H1 (cell line): ENCODE measurements around the gene GOLGA8J.
"Not testable (repeated sequence)": the region's sequence is repeated elsewhere in the genome, so short reads cannot be mapped to it uniquely, and the experiment has no call there.

ENCODE experiments used
- BACH1 ChIP-seq: IDR thresholded peaks from 2 replicates; pipeline ENCODE4 v1.6.1; 2012; ENCODE audit warnings: low read length, improper control_type of control experiment
- CEBPB ChIP-seq: IDR thresholded peaks from 2 replicates; pipeline ENCODE4 v1.6.1; 2012; ENCODE audit warnings: low read depth, low read length
- CTCF ChIP-seq, 3 experiments: IDR thresholded peaks; 1 replicate in 2 of 3; 2 replicates in 1 of 3; pipeline versions ENCODE4 v1.5.1 to v1.6.1; 2011; ENCODE audit warnings: low read length in 3 of 3, mild to moderate bottlenecking in 3 of 3, inconsistent platforms in 2 of 3, low read depth in 1 of 3, moderate library complexity in 1 of 3; ENCODE audit not compliant: insufficient read depth in 1 of 3; ENCODE audit errors: control extremely low read depth in 1 of 3
- EGR1 ChIP-seq: IDR thresholded peaks from 2 replicates; pipeline ENCODE4 v1.6.1; 2011; ENCODE audit warnings: low read depth, low read length, borderline replicate concordance
- EP300 ChIP-seq, 2 experiments: IDR thresholded peaks; 1 replicate in 1 of 2; 2 replicates in 1 of 2; pipeline ENCODE4 v1.6.1; 2011 to 2012; ENCODE audit warnings: low read depth in 2 of 2, low read length in 2 of 2, mild to moderate bottlenecking in 2 of 2, borderline replicate concordance in 1 of 2, inconsistent platforms in 1 of 2, moderate library complexity in 1 of 2
- GTF2F1 ChIP-seq: IDR thresholded peaks from 2 replicates; pipeline ENCODE4 v1.6.1; 2012; ENCODE audit warnings: low read depth, low read length, improper control_type of control experiment, borderline replicate concordance
- JUN ChIP-seq: IDR thresholded peaks from 2 replicates; pipeline ENCODE4 v1.6.1; 2011; ENCODE audit warnings: low read depth, mild to moderate bottlenecking, improper control_type of control experiment, low read length
- JUND ChIP-seq: IDR thresholded peaks from 2 replicates; pipeline ENCODE4 v1.6.1; 2011; ENCODE audit warnings: mild to moderate bottlenecking, improper control_type of control experiment, low read length
- POLR2A ChIP-seq, 2 experiments: IDR thresholded peaks; 1 replicate in 1 of 2; 2 replicates in 1 of 2; pipeline ENCODE4 v1.6.1; 2011; ENCODE audit warnings: low read depth in 2 of 2, low read length in 2 of 2, mild to moderate bottlenecking in 2 of 2; ENCODE audit errors: control extremely low read depth in 1 of 2
- RFX5 ChIP-seq: IDR thresholded peaks from 2 replicates; pipeline ENCODE4 v1.6.1; 2011; ENCODE audit warnings: low read depth, low read length, improper control_type of control experiment, borderline replicate concordance
- SP1 ChIP-seq: IDR thresholded peaks from 2 replicates; pipeline ENCODE4 v1.6.1; 2011; ENCODE audit warnings: low read depth, low read length
- SRF ChIP-seq: IDR thresholded peaks from 2 replicates; pipeline ENCODE4 v1.6.1; 2011; ENCODE audit warnings: mild to moderate bottlenecking, low read depth, low read length, moderate library complexity
- SUZ12 ChIP-seq: fragments of 200-600 bp; sonication (generic); IDR thresholded peaks from 2 replicates; pipeline ENCODE4 v1.6.1; 2012; ENCODE audit warnings: mild to moderate bottlenecking, inconsistent platforms, low read length, moderate library complexity, mixed read lengths
- USF2 ChIP-seq: IDR thresholded peaks from 2 replicates; pipeline ENCODE4 v1.6.1; 2011; ENCODE audit warnings: low read length, improper control_type of control experiment

GRCh38 chr15:30134751-30135150, 52.0 kb downstream of the GOLGA8J start, which contains the start of gene GOLGA8T:
- TF ChIP-seq GTF2F1; SUZ12; CTCF (IDR thresholded peaks at IDR 0.05; ENCODE audit: control extremely low read depth in 1 of 3, insufficient read depth in 1 of 3, low read depth in 1 of 3, low read length in 3 of 3); JUN; POLR2A (IDR thresholded peaks at IDR 0.05; ENCODE audit: control extremely low read depth in 1 of 2, low read depth in 2 of 2, low read length in 2 of 2); JUND; CEBPB; BACH1; SRF; EP300 (IDR thresholded peaks at IDR 0.05; ENCODE audit: borderline replicate concordance in 1 of 2, low read depth in 2 of 2, low read length in 2 of 2); SP1; USF2; EGR1; RFX5: not testable (repeated sequence)
